Uterine smooth muscle cell (primary cell): ENCODE results near the gene FAM107A. TPM values are rescaled to one million over a fixed set of nuclear protein-coding genes. Genes with fewer than 3 reads are reported as not detected.

ENCODE experiments used
- total RNA-seq: library from RNA; depleted of rRNA; stranded (reverse); fragments of >200 nt; gene quantifications from 2 replicates; pipeline ENCODE4 v1.2.3, GENCODE V29; 2014

The FAM107A gene, protein sequence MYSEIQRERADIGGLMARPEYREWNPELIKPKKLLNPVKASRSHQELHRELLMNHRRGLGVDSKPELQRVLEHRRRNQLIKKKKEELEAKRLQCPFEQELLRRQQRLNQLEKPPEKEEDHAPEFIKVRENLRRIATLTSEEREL
- under 0.01 TPM in 1 of 2 replicates, not detected in the other for total RNA-seq

DNA sequence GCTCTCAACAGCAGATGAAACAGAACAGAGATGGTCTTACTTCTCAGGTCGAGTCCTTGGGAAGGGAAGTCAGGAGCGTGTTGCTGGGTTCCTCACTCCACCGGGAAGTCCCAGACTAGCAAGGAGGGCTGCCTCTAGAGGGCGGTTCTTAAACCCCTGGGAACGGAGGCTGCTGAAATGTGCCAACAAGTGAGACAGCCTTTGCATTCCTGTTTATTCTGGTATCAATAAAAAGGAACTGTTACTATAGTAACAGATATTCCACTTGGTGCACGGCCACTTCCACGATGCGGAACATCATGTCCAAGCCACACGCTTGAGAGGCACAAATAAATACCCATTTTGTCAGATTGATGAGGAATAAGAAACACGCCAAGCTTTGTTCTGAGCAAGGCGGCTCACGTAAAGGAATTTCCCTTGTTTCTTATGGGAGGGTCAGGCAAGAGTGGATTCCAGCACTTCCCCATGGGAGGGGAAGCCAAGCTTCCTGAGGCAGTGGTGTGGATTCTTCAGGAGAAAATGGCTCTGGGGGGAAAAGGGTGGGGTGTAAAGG is at the start of gene FAM107A:
FAM107A (minus strand) TSS at position 123 of the 553 bp plus-strand sequence. CDS start 7,531 bp downstream, outside the sequence.

DNA sequence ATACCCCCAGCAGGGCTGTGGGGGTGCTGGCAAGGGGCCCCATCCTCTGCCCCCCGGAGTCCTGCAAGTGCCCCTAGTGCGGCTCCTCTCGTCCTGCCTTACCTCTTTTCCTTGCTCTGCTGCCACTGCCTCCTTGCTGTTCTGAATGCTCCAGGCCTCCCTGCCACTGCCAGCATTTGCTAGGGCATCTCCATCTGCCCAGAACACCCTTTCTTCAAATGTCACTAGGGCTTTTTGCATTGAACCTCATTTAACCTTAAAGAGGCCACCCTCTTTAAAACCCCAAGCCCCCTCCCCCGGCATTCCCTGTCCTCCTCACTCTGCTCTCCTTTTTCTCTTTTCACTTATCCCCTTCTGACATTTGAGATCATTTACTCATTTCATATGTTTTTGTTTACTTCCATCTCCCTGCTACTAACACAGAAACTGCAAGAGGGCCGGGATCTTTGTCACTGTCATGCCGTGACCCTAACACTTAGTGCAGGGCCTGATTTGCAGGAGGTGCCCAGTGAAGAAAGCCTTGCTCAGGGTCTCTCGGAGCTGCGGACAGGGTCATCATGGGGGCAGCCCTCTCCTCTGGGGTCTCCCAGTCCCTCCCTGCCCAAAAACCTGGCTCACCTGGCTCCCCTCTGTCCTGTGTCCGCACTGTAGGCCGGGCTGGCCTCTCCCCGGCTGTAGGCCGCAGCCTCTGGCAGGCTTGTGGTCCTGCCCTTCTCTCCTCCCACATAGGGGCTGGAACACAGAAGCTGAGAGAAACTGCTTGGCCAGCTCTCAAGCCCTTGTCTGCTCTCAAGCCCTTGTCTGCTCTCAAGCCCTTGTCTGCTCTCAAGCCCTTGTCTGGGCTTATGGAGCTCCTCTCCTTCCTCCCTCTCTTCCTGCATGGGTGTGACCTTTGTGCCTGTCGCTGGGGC is 40.4 kb downstream of the FAM107A start, which contains the start of gene ACOX2:
ACOX2 (minus strand) TSS at position 690 of the 911 bp plus-strand sequence. CDS start 2,084 bp downstream, outside the sequence.

Other genes starting within 250 kb of the FAM107A start
- gene PXK, start 244.5 kb downstream of the FAM107A start, total RNA-seq, result 45.3 and 69.1 TPM in 2 replicates
- 93.6 and 122 TPM in 2 replicates for gene PDHB, start 143.6 kb downstream of the FAM107A start, total RNA-seq
- 9.2 and 9.4 TPM in 2 replicates for gene KCTD6, start 85.3 kb downstream of the FAM107A start, total RNA-seq
- 7.7 and 10.2 TPM in 2 replicates for gene ACOX2, start 40.2 kb downstream of the FAM107A start, total RNA-seq
- gene FAM3D, start 89.4 kb upstream of the FAM107A start, total RNA-seq, result not detected in 2 replicates